ENCODE data around the gene MAGI2. TPM values are rescaled to one million over a fixed set of nuclear protein-coding genes. Genes with fewer than 3 reads are reported as not detected.

The MAGI2 gene
- total RNA-seq, 2 donors from 2014 or later, result 10.3 to 19.2 TPM

- Mint-ChIP-seq H3K9me3 (no peaks in the 10 kb centered on the region), H3K36me3 (ENCODE audit: low read depth) (no peaks in the 10 kb centered on the region), H3K4me1 (peaks cover 8% of the 10 kb centered on the region), H3K4me3 (no peak overlapping the region), H3K27me3 (ENCODE audit: insufficient read depth) (no peaks in the 10 kb centered on the region), H3K27ac (no peak overlapping the region)
- H3K36me3 ChIP-seq (ENCODE audit: control insufficient read depth, insufficient read depth, low read length), result no peaks in the 10 kb centered on the region
- WGBS, 2 experiments (ENCODE audit: insufficient coverage in 1 of 2, insufficient read length in 1 of 2), result 83 to 90% methylated on average over 2 to 3 of the region's 3 CpGs
- H3K27ac ChIP-seq (ENCODE audit: low read depth, low read length), result no peak overlapping the region
- DNase-seq, result no peak
- H3K4me1 ChIP-seq (ENCODE audit: control insufficient read depth, insufficient read depth, low read length), result no peaks in the 10 kb centered on the region
- H3K4me3 ChIP-seq (ENCODE audit: low read length), result no peak overlapping the region
- H3K9me3 ChIP-seq (ENCODE audit: control insufficient read depth, low read length), result no peaks in the 10 kb centered on the region
- H3K27me3 ChIP-seq (ENCODE audit: control insufficient read depth, insufficient read depth, low read length, poor library complexity, severe bottlenecking), result no peaks in the 10 kb centered on the region
- no peak overlapping the region for H3K9ac ChIP-seq (ENCODE audit: extremely low read depth, low read length, poor library complexity, severe bottlenecking)
- no peak for TF ChIP-seq CTCF (conservative IDR thresholded peaks at IDR 0.05)
These were observed 924.5 kb downstream of the MAGI2 start for GRCh38 chr7:78528964-78529363.

- no peak overlapping the region for H3K27ac Mint-ChIP-seq
- Histone ChIP-seq H3K4me3 (ENCODE audit: low read length) (no peak overlapping the region), H3K27ac (ENCODE audit: low read depth, low read length) (no peak overlapping the region), H3K36me3 (ENCODE audit: control insufficient read depth, insufficient read depth, low read length) (no peaks in the 10 kb centered on the region), H3K4me1 (ENCODE audit: control insufficient read depth, insufficient read depth, low read length) (peaks cover 3% of the 10 kb centered on the region), H3K9ac (ENCODE audit: extremely low read depth, low read length, poor library complexity, severe bottlenecking) (no peak overlapping the region), H3K9me3 (ENCODE audit: control insufficient read depth, low read length) (no peaks in the 10 kb centered on the region), H3K27me3 (ENCODE audit: control insufficient read depth, insufficient read depth, low read length, poor library complexity, severe bottlenecking) (no peaks in the 10 kb centered on the region)
- no peaks in the 10 kb centered on the region for H3K9me3 Mint-ChIP-seq
- no peak for DNase-seq
- H3K36me3 Mint-ChIP-seq (ENCODE audit: low read depth), result peaks cover 4% of the 10 kb centered on the region
- WGBS, 2 experiments (ENCODE audit: insufficient coverage in 1 of 2, insufficient read length in 1 of 2), result 90 to 94% methylated on average over 4 to 5 of the region's 5 CpGs
- H3K4me1 Mint-ChIP-seq, result peaks cover 2% of the 10 kb centered on the region
- no peak overlapping the region for H3K4me3 Mint-ChIP-seq
- no peaks in the 10 kb centered on the region for H3K27me3 Mint-ChIP-seq (ENCODE audit: insufficient read depth)
- no peak for TF ChIP-seq CTCF (conservative IDR thresholded peaks at IDR 0.05)
These were observed 929.5 kb downstream of the MAGI2 start for GRCh38 chr7:78523930-78524329.

GRCh38 chr7:78521961-78522360, 931.5 kb downstream of the MAGI2 start:
- no peak overlapping the region for H3K4me3 Mint-ChIP-seq
- Histone ChIP-seq H3K4me1 (ENCODE audit: control insufficient read depth, insufficient read depth, low read length) (peaks cover 3% of the 10 kb centered on the region), H3K27me3 (ENCODE audit: control insufficient read depth, insufficient read depth, low read length, poor library complexity, severe bottlenecking) (no peaks in the 10 kb centered on the region), H3K36me3 (ENCODE audit: control insufficient read depth, insufficient read depth, low read length) (no peaks in the 10 kb centered on the region), H3K4me3 (ENCODE audit: low read length) (no peak overlapping the region), H3K9me3 (ENCODE audit: control insufficient read depth, low read length) (no peaks in the 10 kb centered on the region), H3K9ac (ENCODE audit: extremely low read depth, low read length, poor library complexity, severe bottlenecking) (no peak overlapping the region), H3K27ac (ENCODE audit: low read depth, low read length) (no peak overlapping the region)
- no peak overlapping the region for H3K27ac Mint-ChIP-seq
- no peaks in the 10 kb centered on the region for H3K27me3 Mint-ChIP-seq (ENCODE audit: insufficient read depth)
- peaks cover 4% of the 10 kb centered on the region for H3K36me3 Mint-ChIP-seq (ENCODE audit: low read depth)
- no peak for TF ChIP-seq CTCF (conservative IDR thresholded peaks at IDR 0.05)
- peaks cover 4% of the 10 kb centered on the region for H3K4me1 Mint-ChIP-seq
- H3K9me3 Mint-ChIP-seq, result no peaks in the 10 kb centered on the region
- no peak for DNase-seq
- WGBS, 2 experiments (ENCODE audit: insufficient coverage in 1 of 2, insufficient read length in 1 of 2), result 87 to 93% methylated on average over 3 of the region's 3 CpGs
